Breast epithelium (tissue), 3 donors: ENCODE results near the gene CMTM3.
A peak's percentile ranks its signal among the peaks of the same experiment; 100 is the strongest.

ENCODE experiments used
- POLR2AphosphoS5 ChIP-seq, 3 donors: sonication (generic); formaldehyde crosslinking; IDR thresholded peaks; one replicate each; pipeline ENCODE4 v1.6.1; 2017; ENCODE audit warnings: antibody characterized with exemption in 3 of 3
- TF ChIP-seq, protein P1 (sequence below), 3 donors: fragments of 450-650 bp; IDR thresholded peaks; one replicate each; pipeline ENCODE4 v1.5.1; 2016 to 2017; ENCODE audit warnings: antibody characterized with exemption in 3 of 3, mild to moderate bottlenecking in 3 of 3, moderate library complexity in 3 of 3

DNA sequence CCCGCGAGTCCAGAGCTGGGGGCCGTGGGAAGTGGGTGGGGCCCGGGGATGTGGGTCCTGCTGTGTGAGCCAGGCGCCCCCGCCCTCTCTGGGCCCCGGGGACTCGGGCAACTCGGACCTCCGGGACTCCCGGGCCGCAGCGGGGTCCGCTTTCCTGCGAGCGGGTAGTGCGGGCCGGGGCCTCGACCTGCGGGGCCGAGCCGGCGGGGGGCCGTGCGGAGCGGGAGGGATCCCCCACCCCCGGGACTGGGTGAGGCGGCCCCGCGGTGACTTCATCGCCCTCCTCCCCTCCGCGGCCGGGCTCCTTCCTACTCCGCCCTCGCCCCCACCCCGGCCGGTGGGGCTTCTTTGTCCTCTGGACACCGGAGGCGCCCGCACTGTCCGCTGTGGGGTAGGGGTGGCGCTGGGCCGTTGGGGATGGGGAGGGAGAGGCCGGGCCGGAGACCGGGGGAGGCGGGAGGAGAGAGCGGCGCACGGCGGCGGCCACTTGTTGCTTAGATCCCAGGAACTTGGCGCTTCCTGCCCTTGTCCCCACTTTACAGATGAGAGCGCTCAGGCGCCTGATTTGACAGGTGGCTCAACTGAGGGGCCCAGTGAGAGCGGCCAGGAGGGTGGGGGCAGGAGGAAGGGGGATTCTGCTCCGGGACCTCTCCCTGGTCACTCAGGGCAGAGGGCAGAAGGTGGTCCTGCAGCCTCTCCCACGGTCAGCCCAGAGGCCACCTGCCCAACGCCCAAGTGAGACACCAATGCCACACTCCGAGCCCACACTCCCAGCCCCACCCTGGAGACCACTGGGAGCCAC is 874 bp downstream of the CMTM3 start:
- TF ChIP-seq, protein P1, sequence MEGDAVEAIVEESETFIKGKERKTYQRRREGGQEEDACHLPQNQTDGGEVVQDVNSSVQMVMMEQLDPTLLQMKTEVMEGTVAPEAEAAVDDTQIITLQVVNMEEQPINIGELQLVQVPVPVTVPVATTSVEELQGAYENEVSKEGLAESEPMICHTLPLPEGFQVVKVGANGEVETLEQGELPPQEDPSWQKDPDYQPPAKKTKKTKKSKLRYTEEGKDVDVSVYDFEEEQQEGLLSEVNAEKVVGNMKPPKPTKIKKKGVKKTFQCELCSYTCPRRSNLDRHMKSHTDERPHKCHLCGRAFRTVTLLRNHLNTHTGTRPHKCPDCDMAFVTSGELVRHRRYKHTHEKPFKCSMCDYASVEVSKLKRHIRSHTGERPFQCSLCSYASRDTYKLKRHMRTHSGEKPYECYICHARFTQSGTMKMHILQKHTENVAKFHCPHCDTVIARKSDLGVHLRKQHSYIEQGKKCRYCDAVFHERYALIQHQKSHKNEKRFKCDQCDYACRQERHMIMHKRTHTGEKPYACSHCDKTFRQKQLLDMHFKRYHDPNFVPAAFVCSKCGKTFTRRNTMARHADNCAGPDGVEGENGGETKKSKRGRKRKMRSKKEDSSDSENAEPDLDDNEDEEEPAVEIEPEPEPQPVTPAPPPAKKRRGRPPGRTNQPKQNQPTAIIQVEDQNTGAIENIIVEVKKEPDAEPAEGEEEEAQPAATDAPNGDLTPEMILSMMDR (IDR thresholded peaks at IDR 0.05), result peak in 1 of 3 donors; percentile 27
- no peak for TF ChIP-seq POLR2AphosphoS5 (IDR thresholded peaks at IDR 0.05)
